ENCODE measurements around the gene SEPTIN2.

DNA sequence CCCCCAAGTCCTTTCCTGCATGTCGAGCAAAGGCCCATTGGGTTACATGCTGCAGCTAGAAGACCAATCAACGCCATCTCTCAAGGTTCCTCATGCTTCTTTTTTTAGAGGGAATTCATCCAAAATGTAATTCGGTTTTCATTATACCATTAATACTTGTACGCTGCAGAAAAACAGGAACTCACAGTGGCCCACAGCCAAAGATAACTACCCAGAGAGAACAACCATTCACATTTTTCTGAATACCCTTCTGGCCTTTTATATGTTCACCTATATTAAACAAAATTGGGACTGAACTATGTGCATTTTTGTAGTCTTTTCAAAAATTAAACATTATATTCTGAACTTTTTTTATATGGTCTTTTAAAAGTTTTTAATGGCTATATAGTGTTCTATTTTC is 66.1 kb downstream of the SEPTIN2 start:
- TF ChIP-seq EZH2 (IDR thresholded peaks at IDR 0.05; ENCODE audit: borderline replicate concordance) (no peak), EZH2phosphoT487 (IDR thresholded peaks at IDR 0.05; ENCODE audit: low read depth, severe bottlenecking, unreplicated experiment) (no peak)
- TF ChIP-seq, protein P1, sequence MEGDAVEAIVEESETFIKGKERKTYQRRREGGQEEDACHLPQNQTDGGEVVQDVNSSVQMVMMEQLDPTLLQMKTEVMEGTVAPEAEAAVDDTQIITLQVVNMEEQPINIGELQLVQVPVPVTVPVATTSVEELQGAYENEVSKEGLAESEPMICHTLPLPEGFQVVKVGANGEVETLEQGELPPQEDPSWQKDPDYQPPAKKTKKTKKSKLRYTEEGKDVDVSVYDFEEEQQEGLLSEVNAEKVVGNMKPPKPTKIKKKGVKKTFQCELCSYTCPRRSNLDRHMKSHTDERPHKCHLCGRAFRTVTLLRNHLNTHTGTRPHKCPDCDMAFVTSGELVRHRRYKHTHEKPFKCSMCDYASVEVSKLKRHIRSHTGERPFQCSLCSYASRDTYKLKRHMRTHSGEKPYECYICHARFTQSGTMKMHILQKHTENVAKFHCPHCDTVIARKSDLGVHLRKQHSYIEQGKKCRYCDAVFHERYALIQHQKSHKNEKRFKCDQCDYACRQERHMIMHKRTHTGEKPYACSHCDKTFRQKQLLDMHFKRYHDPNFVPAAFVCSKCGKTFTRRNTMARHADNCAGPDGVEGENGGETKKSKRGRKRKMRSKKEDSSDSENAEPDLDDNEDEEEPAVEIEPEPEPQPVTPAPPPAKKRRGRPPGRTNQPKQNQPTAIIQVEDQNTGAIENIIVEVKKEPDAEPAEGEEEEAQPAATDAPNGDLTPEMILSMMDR (IDR thresholded peaks at IDR 0.05; ENCODE audit: poor library complexity), result no peak

Data from hepatocyte (in vitro differentiated cells).